ENCODE data around the gene ZNF785.
"Not testable (repeated sequence)": the region's sequence is repeated elsewhere in the genome, so short reads cannot be mapped to it uniquely, and the experiment has no call there.

The ZNF785 gene

GRCh38 chr16:30604316-30604947 lies 18.9 kb upstream of the ZNF785 start:
- DNase-seq (ENCODE audit: insufficient read length, low spot score) (no peak), FAIRE-seq (no peak)
- TF ChIP-seq POU2F2 (IDR thresholded peaks at IDR 0.05; ENCODE audit: low read depth, low read length) (no peak), TAF1 (IDR thresholded peaks at IDR 0.05; ENCODE audit: low read depth, low read length) (no peak), SPI1 (IDR thresholded peaks at IDR 0.05; ENCODE audit: low read depth, low read length) (no peak), PAX5 (IDR thresholded peaks at IDR 0.05; ENCODE audit: insufficient read depth, low read length, severe bottlenecking) (no peak), POLR2A (IDR thresholded peaks at IDR 0.05; ENCODE audit: low read depth, low read length) (no peak), POLR2AphosphoS5 (IDR thresholded peaks at IDR 0.05; ENCODE audit: low read depth, low read length) (no peak)

- no peak for DNase-seq (ENCODE audit: insufficient read length, low spot score)
- TF ChIP-seq POLR2AphosphoS5 (IDR thresholded peaks at IDR 0.05; ENCODE audit: low read depth, low read length) = no peak
- TF ChIP-seq POU2F2 (IDR thresholded peaks at IDR 0.05; ENCODE audit: low read depth, low read length) = no peak
- no peak for TF ChIP-seq PAX5 (IDR thresholded peaks at IDR 0.05; ENCODE audit: insufficient read depth, low read length, severe bottlenecking)
- no peak for TF ChIP-seq SPI1 (IDR thresholded peaks at IDR 0.05; ENCODE audit: low read depth, low read length)
- no peak for FAIRE-seq
Measured at GRCh38 chr16:30603945-30604315, 18.4 kb upstream of the ZNF785 start.

DNA sequence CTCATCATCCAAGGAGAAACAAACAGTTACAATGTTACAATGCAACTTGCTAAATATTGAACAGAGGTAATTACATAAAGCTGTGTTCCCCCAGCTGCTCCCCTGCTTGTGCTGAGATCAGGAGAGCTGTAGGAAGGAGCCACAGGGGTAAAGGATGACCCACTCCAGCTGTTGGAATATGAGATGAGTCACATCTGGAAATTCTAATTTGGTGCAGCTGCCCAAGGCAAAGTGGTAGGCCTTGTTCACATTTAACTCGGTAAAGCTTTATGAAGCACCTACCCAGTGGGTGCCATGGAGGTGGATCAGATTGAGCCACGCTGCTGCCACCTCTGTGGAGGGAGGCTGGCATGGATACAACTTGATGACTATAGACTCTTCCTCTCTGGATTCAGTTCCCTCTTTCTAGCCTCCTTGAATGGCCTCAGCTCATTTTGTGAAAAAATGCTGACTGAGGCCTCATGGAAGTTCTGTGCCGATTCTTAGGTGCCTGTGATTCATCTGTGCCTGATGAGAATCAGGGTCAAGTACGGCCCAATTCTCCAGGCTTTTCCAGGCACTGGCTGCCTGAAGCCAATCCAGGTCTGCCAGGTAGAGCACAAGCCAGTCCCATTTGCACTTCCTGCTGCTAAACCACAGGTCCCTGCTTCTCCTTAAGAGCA lies 17.2 kb upstream of the ZNF785 start:
- FAIRE-seq (no peak), DNase-seq (ENCODE audit: insufficient read length, low spot score) (no peak)
- TF ChIP-seq SPI1 (IDR thresholded peaks at IDR 0.05; ENCODE audit: low read depth, low read length) (no peak), TAF1 (IDR thresholded peaks at IDR 0.05; ENCODE audit: low read depth, low read length) (no peak), POLR2A (IDR thresholded peaks at IDR 0.05; ENCODE audit: low read depth, low read length) (no peak)

GRCh38 chr16:30601966-30602365 lies 16.5 kb upstream of the ZNF785 start:
- DNase-seq (ENCODE audit: insufficient read length, low spot score) (no peak), FAIRE-seq (no peak)
- TF ChIP-seq POLR2AphosphoS5 (IDR thresholded peaks at IDR 0.05; ENCODE audit: low read depth, low read length) (no peak), TAF1 (IDR thresholded peaks at IDR 0.05; ENCODE audit: low read depth, low read length) (no peak), PAX5 (IDR thresholded peaks at IDR 0.05; ENCODE audit: insufficient read depth, low read length, severe bottlenecking) (no peak), POLR2A (IDR thresholded peaks at IDR 0.05; ENCODE audit: low read depth, low read length) (no peak), SPI1 (IDR thresholded peaks at IDR 0.05; ENCODE audit: low read depth, low read length) (no peak), POU2F2 (IDR thresholded peaks at IDR 0.05; ENCODE audit: low read depth, low read length) (no peak)

DNA sequence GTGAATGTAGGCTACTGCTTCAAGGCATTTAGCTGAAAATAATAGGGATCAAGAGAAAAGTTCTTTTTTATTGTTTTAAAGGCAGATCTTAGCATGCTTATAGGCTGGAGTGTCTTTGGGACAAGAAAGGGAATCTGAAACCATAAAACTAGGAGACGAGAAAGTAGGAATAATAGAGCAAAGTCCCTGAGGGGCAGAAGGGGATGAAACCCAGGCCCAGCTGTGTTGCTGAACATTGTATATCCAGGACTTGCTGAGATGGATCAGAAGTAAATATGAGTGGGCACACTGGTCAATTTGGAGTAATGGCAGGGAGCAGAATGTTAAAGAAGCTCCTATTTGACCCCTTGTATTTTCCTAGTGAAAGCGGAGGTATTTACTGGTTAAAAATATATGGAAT lies 15.4 kb upstream of the ZNF785 start:
- FAIRE-seq = no peak
- no peak for DNase-seq (ENCODE audit: insufficient read length, low spot score)
- no peak for TF ChIP-seq SPI1 (IDR thresholded peaks at IDR 0.05; ENCODE audit: low read depth, low read length)
- TF ChIP-seq PAX5 (IDR thresholded peaks at IDR 0.05; ENCODE audit: insufficient read depth, low read length, severe bottlenecking) = no peak
- TF ChIP-seq POLR2AphosphoS5 (IDR thresholded peaks at IDR 0.05; ENCODE audit: low read depth, low read length) = no peak

DNA sequence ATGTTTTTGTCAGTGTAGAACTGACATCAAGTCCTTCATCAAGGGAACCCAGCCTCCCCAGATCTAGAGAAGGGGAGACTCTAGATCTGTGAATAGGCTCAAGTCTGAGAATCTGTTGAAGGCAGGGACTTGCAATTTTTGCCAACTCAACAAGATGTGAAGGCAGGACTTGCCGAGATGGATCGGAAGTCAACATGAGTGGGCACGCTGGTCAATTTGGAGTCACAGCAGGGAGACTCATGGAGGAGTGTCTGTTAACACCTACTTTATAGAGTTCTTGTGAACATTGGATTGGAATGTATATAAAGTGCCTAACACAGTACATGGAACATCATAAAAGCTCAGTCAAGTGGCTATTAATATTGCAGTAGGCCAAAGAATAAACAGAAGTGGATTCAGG lies 14.7 kb upstream of the ZNF785 start:
- FAIRE-seq (no peak), DNase-seq (ENCODE audit: insufficient read length, low spot score) (no peak)
- TF ChIP-seq POU2F2 (IDR thresholded peaks at IDR 0.05; ENCODE audit: low read depth, low read length) = no peak
- TF ChIP-seq POLR2A (IDR thresholded peaks at IDR 0.05; ENCODE audit: low read depth, low read length) = no peak
- TF ChIP-seq PAX5 (IDR thresholded peaks at IDR 0.05; ENCODE audit: insufficient read depth, low read length, severe bottlenecking) = no peak
- no peak for TF ChIP-seq SPI1 (IDR thresholded peaks at IDR 0.05; ENCODE audit: low read depth, low read length)
- TF ChIP-seq TAF1 (IDR thresholded peaks at IDR 0.05; ENCODE audit: low read depth, low read length) = no peak

DNA sequence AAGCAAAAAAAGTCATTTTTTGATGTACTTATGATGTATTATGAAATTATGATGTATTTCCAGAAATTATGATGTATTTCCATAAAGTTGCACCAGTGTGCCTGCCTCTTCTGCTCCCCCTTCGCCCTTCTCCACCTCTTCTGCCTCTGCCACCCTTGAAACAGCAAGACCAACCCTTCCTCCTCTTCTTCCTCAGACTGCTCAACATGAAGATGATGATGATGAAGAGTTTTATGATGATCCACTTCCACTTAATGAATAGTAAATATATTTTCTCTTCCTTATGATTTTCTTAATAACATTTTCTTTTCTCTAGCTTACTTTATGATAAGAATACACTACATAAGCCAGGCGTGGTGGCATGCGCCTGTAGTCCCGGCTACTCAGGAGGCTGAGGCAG lies 7.4 kb upstream of the ZNF785 start:
- DNase-seq (ENCODE audit: insufficient read length, low spot score) (no peak), FAIRE-seq (no peak)
- TF ChIP-seq PAX5 (IDR thresholded peaks at IDR 0.05; ENCODE audit: insufficient read depth, low read length, severe bottlenecking) = no peak
- TF ChIP-seq TAF1 (IDR thresholded peaks at IDR 0.05; ENCODE audit: low read depth, low read length) = no peak
- TF ChIP-seq POLR2A (IDR thresholded peaks at IDR 0.05; ENCODE audit: low read depth, low read length) = no peak
- TF ChIP-seq POU2F2 (IDR thresholded peaks at IDR 0.05; ENCODE audit: low read depth, low read length) = no peak
- TF ChIP-seq SPI1 (IDR thresholded peaks at IDR 0.05; ENCODE audit: low read depth, low read length) = no peak
- TF ChIP-seq POLR2AphosphoS5 (IDR thresholded peaks at IDR 0.05; ENCODE audit: low read depth, low read length) = no peak

GRCh38 chr16:30590869-30591268 lies 5.4 kb upstream of the ZNF785 start:
- FAIRE-seq = not testable (repeated sequence)

GRCh38 chr16:30589582-30589981 lies 4.1 kb upstream of the ZNF785 start:
- DNase-seq (ENCODE audit: insufficient read length, low spot score); FAIRE-seq: not testable (repeated sequence)

More at GRCh38 chr16:30590869-30591268, 5.4 kb upstream of the ZNF785 start:
- not testable (repeated sequence) for DNase-seq (ENCODE audit: insufficient read length, low spot score)

- DNase-seq (ENCODE audit: insufficient read length, low spot score) (no peak), FAIRE-seq (no peak)
- TF ChIP-seq POLR2AphosphoS5 (IDR thresholded peaks at IDR 0.05; ENCODE audit: low read depth, low read length) (no peak), POLR2A (IDR thresholded peaks at IDR 0.05; ENCODE audit: low read depth, low read length) (no peak), SPI1 (IDR thresholded peaks at IDR 0.05; ENCODE audit: low read depth, low read length) (no peak), POU2F2 (IDR thresholded peaks at IDR 0.05; ENCODE audit: low read depth, low read length) (no peak), TAF1 (IDR thresholded peaks at IDR 0.05; ENCODE audit: low read depth, low read length) (no peak), PAX5 (IDR thresholded peaks at IDR 0.05; ENCODE audit: insufficient read depth, low read length, severe bottlenecking) (no peak)
Measured at GRCh38 chr16:30588651-30589050, 3.2 kb upstream of the ZNF785 start.

DNA sequence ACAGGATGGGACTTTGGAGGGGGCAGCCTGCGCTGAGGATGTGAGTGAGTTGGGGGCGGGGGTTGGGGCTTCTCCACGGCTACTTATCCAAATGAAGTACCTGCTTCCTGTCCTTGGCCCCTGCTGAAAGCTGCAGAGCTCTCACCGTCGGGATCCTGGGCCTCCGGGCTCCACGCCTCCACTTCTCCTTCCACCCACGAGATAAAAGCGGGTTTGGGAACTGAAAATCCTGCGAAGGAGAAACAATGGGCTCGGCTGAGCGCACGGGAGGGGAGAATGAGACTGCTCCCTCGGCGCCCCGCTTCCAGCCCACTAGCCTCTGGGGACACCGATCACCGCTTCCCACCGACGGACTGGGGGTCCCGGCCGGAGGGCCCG lies 486 bp downstream of the ZNF785 start:
- no peak for DNase-seq (ENCODE audit: insufficient read length, low spot score)
- peak; percentile 20 for FAIRE-seq
- TF ChIP-seq POLR2AphosphoS5 (IDR thresholded peaks at IDR 0.05; ENCODE audit: low read depth, low read length) (no peak), TAF1 (IDR thresholded peaks at IDR 0.05; ENCODE audit: low read depth, low read length) (no peak), POU2F2 (IDR thresholded peaks at IDR 0.05; ENCODE audit: low read depth, low read length) (no peak), POLR2A (IDR thresholded peaks at IDR 0.05; ENCODE audit: low read depth, low read length) (no peak), SPI1 (IDR thresholded peaks at IDR 0.05; ENCODE audit: low read depth, low read length) (no peak), PAX5 (IDR thresholded peaks at IDR 0.05; ENCODE audit: insufficient read depth, low read length, severe bottlenecking) (no peak)
